CD4-positive, alpha-beta T cell treated with Interleukin-12 subunit alpha and Interleukin-12 subunit beta, for 1 hour (primary cell): ENCODE data around the gene NCKAP5.

Source experiments
- DNase-seq: peaks from one replicate; pipeline ENCODE4 v3.0.0-alpha.2; 2020

Gene NCKAP5

GRCh38 chr2:132971310-132972061 is 596.8 kb downstream of the NCKAP5 start:
- no peak for DNase-seq

GRCh38 chr2:132969371-132969985 is 598.8 kb downstream of the NCKAP5 start:
- DNase-seq = no peak

DNA sequence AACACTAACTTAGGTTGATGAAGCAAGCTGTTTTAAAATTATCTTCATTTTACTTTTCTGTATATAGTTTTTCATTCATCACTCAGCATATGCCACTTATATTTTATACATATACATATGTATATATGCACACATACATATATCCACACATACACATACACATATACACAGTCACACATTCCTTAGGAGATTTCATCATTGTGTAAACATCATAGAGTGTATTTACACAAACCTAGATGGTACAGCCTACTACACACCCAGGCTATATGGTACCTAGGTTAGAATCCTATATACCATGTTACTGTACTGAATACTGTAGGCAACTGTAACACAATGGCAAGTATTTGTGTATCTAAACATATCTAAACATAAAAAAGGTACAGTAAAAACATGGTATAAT is 602.8 kb downstream of the NCKAP5 start:
- no peak for DNase-seq

DNA sequence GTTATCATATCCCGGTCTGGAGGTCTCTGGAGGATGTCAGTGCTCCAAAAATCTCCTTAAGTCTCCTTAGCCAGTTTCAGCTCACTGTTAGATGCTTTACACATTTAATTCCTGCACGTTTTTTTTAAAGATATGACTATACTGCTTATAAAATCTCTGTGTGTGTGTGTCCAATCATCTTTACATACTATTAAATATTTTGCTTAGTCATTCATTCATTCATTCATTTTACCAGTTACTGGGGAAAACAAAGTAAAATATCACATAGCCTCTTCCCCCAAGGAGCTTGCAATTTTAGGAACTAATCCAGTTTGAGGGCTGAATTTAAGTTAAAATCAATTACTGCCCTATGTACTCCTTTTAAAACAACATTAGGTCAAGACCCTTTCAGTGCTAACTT is 605.1 kb downstream of the NCKAP5 start:
- no peak for DNase-seq

DNA sequence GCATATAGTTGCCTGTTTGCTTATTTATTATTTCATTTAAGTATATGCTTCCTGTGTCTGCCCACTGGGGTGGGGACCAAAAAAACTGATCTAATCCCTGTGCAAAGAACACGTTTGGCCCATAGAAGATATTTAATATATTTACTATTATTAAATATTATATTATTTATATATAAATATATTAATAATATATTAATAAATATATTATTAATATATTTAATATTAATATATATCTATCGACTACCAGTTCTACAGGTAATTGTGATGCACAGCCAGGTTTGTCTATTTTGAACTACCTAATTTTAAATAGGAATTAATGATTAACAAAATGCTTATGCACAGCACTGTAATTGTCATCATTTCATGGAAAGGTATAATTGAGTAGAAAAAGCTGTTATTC is 609.4 kb downstream of the NCKAP5 start:
- DNase-seq = no peak

DNA sequence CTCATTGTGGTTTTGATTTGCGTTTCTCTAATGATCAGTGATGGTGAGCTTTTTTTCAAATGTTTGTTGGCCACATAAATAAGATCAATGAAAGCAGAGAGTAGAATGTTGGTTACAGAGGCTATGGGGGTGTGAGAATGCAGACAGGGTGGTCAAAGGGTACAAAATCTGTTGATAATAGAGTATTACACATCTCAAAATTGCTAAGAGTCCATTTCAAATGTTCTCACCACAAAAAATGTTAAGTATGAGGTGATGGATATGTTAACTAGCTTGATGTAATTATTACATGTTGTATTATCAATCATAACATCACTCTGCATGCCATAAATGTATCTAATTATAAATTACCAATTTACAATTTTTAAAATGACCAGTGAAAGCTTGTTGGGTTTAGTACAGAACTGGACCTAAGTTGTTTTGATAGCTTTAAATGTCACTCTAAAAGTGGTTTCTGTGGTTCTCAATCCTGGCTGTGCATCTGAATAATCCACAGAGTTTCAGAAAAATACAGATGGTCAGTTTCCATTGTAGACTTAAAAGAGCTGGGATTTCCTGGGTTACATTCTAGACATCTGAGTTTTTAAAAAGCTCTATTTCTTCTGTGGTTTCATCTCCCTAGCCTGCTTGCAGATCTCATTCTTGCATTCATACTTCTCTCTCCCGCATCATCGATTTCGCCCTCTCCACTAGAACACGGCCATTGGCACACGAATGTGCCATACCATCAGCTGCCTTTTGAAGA is 612.2 kb downstream of the NCKAP5 start:
- DNase-seq = no peak

DNA sequence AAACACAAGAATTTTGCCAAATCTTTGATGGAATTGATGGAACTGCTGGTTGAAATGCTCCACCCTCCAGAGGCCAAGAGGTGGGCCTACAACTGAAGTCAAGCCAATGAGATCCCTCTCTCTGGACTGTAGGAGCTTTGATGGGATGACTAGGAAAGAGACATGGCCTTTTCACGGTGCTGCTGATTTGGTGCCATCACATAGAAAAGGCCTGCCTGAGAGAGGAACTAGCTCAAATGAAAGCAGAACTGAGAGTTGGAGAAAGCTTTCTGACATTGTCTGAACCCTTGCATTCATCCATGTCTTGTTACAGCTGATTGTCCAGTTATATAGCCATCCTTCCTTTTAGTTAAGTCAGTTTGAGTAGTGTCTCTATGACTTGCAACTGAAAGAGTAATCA is 614.5 kb downstream of the NCKAP5 start:
- no peak for DNase-seq

DNA sequence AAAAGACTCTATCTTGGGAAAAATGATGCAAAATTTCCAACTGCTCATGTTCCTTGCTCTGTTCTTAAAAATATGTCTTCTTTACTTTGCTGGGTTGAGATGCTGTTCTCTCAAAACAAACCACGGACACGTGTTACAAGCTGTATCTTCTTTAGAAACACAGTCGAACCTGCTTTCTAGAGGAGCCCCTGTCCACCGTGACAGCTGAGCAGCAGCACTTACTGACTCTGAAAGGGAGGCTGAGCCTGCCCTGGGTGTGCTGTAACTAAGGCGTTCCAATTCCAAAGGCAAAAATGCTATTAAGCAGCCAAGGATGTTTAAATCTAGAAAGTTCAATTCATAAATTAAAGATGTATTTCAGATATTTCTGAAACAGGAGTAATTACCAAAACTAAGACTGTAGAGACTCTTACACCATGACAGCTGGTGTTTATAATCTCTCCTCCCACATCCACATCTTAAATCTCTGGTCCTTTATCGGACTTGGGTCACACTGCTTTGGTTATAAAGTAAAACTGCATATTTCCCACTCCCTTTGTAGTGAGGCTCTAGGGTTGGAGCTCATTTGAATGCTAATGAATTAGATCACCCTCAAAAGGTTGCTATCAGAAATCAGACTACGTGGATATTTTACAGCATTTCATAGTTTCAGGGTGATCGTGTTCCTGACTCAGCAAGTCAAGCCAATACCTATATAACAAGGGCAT is 617.1 kb downstream of the NCKAP5 start:
- DNase-seq = no peak

- no peak for DNase-seq
Measured at GRCh38 chr2:132949108-132949507, 619.2 kb downstream of the NCKAP5 start.

DNA sequence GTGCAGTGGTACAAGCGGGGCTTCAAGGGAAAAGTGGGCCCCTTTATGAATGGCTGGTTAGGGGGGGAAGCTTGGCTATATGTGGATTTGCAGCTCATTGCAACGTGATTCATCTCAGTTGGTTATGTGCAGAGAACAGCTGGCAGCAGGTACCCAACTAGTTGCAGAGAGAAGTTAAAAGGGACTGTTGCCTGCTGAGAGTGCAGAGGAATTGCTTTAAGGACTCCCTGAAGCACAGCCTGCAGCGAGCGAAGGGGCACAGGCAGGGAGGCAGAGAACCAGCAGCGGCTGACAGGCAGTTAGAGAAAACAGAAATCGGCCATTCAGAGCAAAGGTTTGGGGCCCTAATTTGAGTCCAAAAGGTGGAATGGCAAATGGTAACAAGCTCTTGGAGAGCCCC is 620.1 kb downstream of the NCKAP5 start:
- DNase-seq = no peak

- no peak for DNase-seq
Measured at GRCh38 chr2:132943829-132944228, 624.4 kb downstream of the NCKAP5 start.

DNA sequence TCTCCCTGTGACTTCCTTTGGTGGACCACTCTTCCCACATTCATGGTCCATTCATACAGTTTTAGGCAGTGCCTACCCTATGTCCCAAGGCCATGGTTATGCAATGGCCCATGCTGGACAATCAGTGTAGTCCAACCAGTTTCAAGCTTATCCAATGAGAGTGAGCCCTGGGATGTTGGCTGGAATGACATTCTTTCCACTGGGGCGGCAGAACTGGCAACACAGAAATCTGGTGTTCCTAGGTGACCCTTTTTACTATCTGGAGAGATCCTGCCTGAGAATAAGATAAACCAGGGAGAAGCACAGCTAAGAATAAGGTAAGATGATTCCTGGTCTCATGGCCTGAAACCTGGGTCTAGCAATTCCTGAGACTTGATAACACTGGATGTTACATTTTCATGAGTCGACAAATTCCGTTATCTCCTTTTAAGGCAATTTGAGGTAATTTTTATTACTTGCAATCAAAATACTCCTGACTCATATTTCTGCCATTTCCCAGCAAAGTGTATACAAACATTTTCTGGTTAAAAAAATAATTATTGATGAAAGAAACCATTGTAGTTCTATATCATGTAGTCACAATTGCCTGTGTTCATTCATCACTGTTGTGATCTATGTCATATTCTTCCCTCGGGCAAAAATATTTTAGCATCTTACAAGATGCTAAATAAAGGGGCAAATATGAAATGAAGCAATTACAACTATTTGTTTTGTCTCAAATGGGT is 626.8 kb downstream of the NCKAP5 start:
- no peak for DNase-seq

- DNase-seq = no peak
Measured at GRCh38 chr2:132937629-132938028, 630.6 kb downstream of the NCKAP5 start.

- no peak for DNase-seq
Measured at GRCh38 chr2:132936791-132937190, 631.5 kb downstream of the NCKAP5 start.

- DNase-seq = no peak
Measured at GRCh38 chr2:132936261-132936660, 632.0 kb downstream of the NCKAP5 start.

- no peak for DNase-seq
Measured at GRCh38 chr2:132929786-132930185, 638.5 kb downstream of the NCKAP5 start.

DNA sequence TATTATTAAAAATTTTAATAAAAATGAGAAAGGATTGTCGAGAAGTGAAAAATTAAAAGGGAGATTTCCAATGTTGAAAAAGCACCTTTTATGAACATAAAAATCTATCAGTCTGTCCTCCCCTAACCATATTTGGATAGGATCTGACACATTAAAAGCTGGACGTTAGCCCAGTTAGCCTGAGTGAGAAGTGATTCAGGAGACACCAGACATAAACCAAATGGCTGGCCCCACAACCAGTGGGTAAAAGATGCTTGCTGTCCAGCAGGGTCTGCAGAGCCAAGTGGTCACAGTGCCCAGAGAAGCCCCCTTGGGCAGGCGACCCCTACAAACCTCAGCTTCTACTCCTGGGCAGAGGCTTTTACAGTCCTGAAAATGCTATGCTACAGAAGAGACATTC is 644.5 kb downstream of the NCKAP5 start:
- DNase-seq = no peak

DNA sequence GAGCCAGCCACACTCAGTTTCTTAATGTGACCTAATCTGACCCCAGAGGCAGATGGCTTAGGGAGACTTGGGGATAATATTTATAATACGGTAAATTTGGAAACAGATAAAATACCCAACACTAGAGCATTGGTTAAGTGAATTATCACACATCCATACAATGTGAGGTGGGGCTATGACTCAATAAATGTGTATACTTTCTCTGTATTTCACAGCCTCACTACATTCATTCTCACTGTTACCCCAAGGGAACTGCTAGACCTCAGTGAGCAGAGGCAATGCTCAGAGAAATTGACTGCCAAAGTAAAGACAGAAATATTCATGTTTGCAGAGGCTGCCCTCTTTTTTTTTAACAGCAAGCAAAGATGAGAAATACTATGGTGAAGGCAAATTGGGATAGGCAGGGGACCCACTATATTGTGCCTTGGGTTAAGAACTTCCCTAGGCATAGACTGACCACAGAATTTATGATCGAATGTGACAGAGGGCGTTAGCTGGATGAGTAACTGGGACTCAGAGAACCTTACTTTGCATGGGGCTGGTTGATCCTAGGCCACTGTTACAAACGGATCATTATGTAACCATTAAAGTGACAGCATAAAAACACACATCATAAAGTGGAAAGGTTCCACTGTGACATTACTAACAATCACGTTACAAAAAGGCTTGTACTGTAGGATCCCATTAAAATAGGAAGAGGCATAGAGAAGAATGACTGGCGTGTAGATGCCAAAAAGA is 652.3 kb downstream of the NCKAP5 start:
- no peak for DNase-seq

- no peak for DNase-seq
Measured at GRCh38 chr2:132911726-132912724, 656.2 kb downstream of the NCKAP5 start.

GRCh38 chr2:132910432-132910831 is 657.8 kb downstream of the NCKAP5 start:
- no peak for DNase-seq

DNA sequence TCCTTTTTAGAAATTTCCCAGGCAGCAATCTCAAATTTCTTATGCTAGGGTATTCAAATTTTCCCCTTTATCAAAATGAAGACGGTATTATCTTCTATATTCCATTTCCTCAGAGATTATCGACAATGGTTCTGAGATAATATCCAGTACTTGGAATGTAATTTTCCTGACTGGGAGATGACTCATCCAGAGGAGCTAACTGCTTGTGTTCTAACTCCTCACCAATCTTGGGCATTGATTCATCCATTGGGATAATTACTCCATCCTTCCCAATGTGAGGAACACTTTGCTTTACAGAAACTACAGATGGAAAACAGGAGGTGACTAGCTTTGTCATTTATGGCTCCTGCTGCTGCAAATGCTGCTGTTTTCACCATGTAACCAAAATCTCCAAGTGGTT is 658.8 kb downstream of the NCKAP5 start:
- DNase-seq = no peak
